Fibroblast of lung (primary cell): ENCODE results near the gene CCDC169. TPM values are rescaled to one million over a fixed set of nuclear protein-coding genes. Genes with fewer than 3 reads are reported as not detected.

Experiments
- DNase-seq, 2 donors: peaks; one replicate each; pipeline versions ENCODE4 v3.0.0 to v3.0.0-alpha.2; 2010; ENCODE audit warnings: low read depth in 2 of 2
- H2AFZ ChIP-seq: 2 replicates; pipeline ENCODE4 v1.5.1; 2012; ENCODE audit warnings: low read length, control low read depth, inconsistent platforms
- H3K27ac ChIP-seq: 2 replicates; pipeline ENCODE4 v1.5.1; 2011; ENCODE audit warnings: low read length, control low read depth; ENCODE audit not compliant: insufficient read depth
- H3K27me3 ChIP-seq: 2 replicates; pipeline ENCODE4 v1.5.1; 2011; ENCODE audit warnings: mild to moderate bottlenecking, low read length; ENCODE audit not compliant: control insufficient read depth, insufficient read depth
- H3K36me3 ChIP-seq: 2 replicates; pipeline ENCODE4 v1.5.1; 2011; ENCODE audit warnings: low read length; ENCODE audit not compliant: control insufficient read depth, insufficient read depth
- H3K4me1 ChIP-seq: 2 replicates; pipeline ENCODE4 v1.5.1; 2011; ENCODE audit warnings: low read length; ENCODE audit not compliant: control insufficient read depth, insufficient read depth; ENCODE audit errors: extremely low read depth
- H3K4me2 ChIP-seq: 2 replicates; pipeline ENCODE4 v1.5.1; 2011; ENCODE audit warnings: low read length, control low read depth; ENCODE audit not compliant: insufficient read depth; ENCODE audit errors: extremely low read depth
- H3K4me3 ChIP-seq, 4 experiments: fragments of 200-600 bp in 1 of 4; sonication (generic) in 1 of 4; replicated peaks in 1 of 4; 2 replicates each; pipeline ENCODE4 v1.5.1; 2011 to 2016; ENCODE audit warnings: low read length in 4 of 4, low read depth in 3 of 4, mild to moderate bottlenecking in 3 of 4, control low read depth in 2 of 4, inconsistent platforms in 1 of 4, mixed read lengths in 1 of 4; ENCODE audit not compliant: insufficient read depth in 1 of 4; ENCODE audit errors: control extremely low read depth in 1 of 4
- H3K79me2 ChIP-seq: 2 replicates; pipeline ENCODE4 v1.5.1; 2012; ENCODE audit warnings: mild to moderate bottlenecking, low read length, inconsistent platforms; ENCODE audit not compliant: control insufficient read depth, insufficient read depth
- H3K9ac ChIP-seq: 2 replicates; pipeline ENCODE4 v1.5.1; 2011; ENCODE audit warnings: mild to moderate bottlenecking, low read length, control low read depth; ENCODE audit not compliant: insufficient read depth
- H3K9me3 ChIP-seq: 2 replicates; pipeline ENCODE4 v1.5.1; 2012; ENCODE audit warnings: low read depth, low read length; ENCODE audit not compliant: control insufficient read depth, insufficient read depth
- H4K20me1 ChIP-seq: 2 replicates; pipeline ENCODE4 v1.5.1; 2011; ENCODE audit warnings: low read length; ENCODE audit not compliant: control insufficient read depth, insufficient read depth; ENCODE audit errors: extremely low read depth
- CTCF ChIP-seq, 2 donors: IDR thresholded peaks in 1 of 2; conservative IDR thresholded peaks in 1 of 2; 1 replicate in 1 of 2; 2 replicates in 1 of 2; pipeline ENCODE4 v1.5.1; 2011 to 2012; ENCODE audit warnings: low read length in 2 of 2, control low read depth in 1 of 2, inconsistent platforms in 1 of 2, low read depth in 1 of 2, mild to moderate bottlenecking in 1 of 2
- EZH2 ChIP-seq: IDR thresholded peaks from 2 replicates; pipeline ENCODE4 v1.5.1; 2012; ENCODE audit warnings: low read length, control low read depth, mild to moderate bottlenecking; ENCODE audit errors: missing control alignments
- polyA minus RNA-seq: library from RNA; depleted of rRNA, polyadenylated mRNA; stranded (reverse); fragments of >200 nt; gene quantifications from 2 replicates; pipeline ENCODE4 v1.2.3, GENCODE V29; 2011; ENCODE audit warnings: low replicate concordance
- polyA plus RNA-seq, 2 donors: library from polyadenylated mRNA; depleted of rRNA in 1 of 2; stranded (reverse) in 1 of 2; unstranded in 1 of 2; fragments of >200 nt; gene quantifications; 2 replicates each; pipeline ENCODE4 v1.2.1, GENCODE V29; 2011 to 2012; ENCODE audit warnings: missing spikeins in 1 of 2
- total RNA-seq: library from RNA; depleted of rRNA; stranded (reverse); fragments of >200 nt; gene quantifications from 2 replicates; pipeline ENCODE4 v1.2.1, GENCODE V29; 2014

The CCDC169 gene
- total RNA-seq (3.3 and 7.1 TPM in 2 replicates), polyA plus RNA-seq (2.9 and 3.5 TPM in 2 replicates), polyA minus RNA-seq (0.15 and 0.24 TPM in 2 replicates)
- 2.6 and 3.1 TPM in 2 replicates for polyA plus RNA-seq (2012)

- H2AFZ ChIP-seq = peak within 1 kb of the TSS; percentile 93
- no peaks in the 10 kb centered on the region for H3K27me3 ChIP-seq
- no peaks in the 10 kb centered on the region for H3K36me3 ChIP-seq
- no peaks in the 10 kb centered on the region for H4K20me1 ChIP-seq
- H3K4me3 ChIP-seq = peak within 1 kb of the TSS; percentile 63 to 83 (median 80)
- H3K9me3 ChIP-seq = no peaks in the 10 kb centered on the region
- DNase-seq = peak; percentile 62 to 67
- no peaks in the 10 kb centered on the region for H3K79me2 ChIP-seq
- peak within 1 kb of the TSS; percentile 81 for H3K27ac ChIP-seq
- peak within 1 kb of the TSS; percentile 66 for H3K9ac ChIP-seq
- peak within 1 kb of the TSS; percentile 74 for H3K4me2 ChIP-seq
- peaks cover 3% of the 10 kb centered on the region for H3K4me1 ChIP-seq
- TF ChIP-seq EZH2 (no peak), CTCF (conservative IDR thresholded peaks at IDR 0.05 in 1 of 2, IDR thresholded peaks at IDR 0.05 in 1 of 2; ENCODE audit: low read depth in 1 of 2, low read length in 2 of 2) (no peak)
These were observed at the start of gene CCDC169 for GRCh38 chr13:36297366-36298338. CCDC169 (minus strand) TSS chr13:36297814; CDS start chr13:36297719, 95 bp downstream.

- H2AFZ ChIP-seq = peak within 1 kb of the TSS; percentile 64
- peak; percentile 95 to 96 for TF ChIP-seq CTCF (conservative IDR thresholded peaks at IDR 0.05 in 1 of 2, IDR thresholded peaks at IDR 0.05 in 1 of 2; ENCODE audit: low read depth in 1 of 2, low read length in 2 of 2)
- no peak for TF ChIP-seq EZH2
- DNase-seq = peak; percentile 83 to 91
- H3K4me1 ChIP-seq = peaks cover 2% of the 10 kb centered on the region
- peak within 1 kb of the TSS; percentile 74 to 97 (median 92) for H3K4me3 ChIP-seq
- H3K27ac ChIP-seq = peak within 1 kb of the TSS; percentile 100
- H3K79me2 ChIP-seq = peaks cover 38% of the 10 kb centered on the region
- H3K9me3 ChIP-seq = no peaks in the 10 kb centered on the region
- H4K20me1 ChIP-seq = no peaks in the 10 kb centered on the region
- H3K36me3 ChIP-seq = no peaks in the 10 kb centered on the region
- H3K27me3 ChIP-seq = no peaks in the 10 kb centered on the region
- peak within 1 kb of the TSS; percentile 98 for H3K9ac ChIP-seq
- H3K4me2 ChIP-seq = peak within 1 kb of the TSS; percentile 99
These were observed 48.8 kb upstream of the CCDC169 start, which contains the start of gene SPART for GRCh38 chr13:36346222-36347083. SPART (minus strand) TSS chr13:36346394; CDS start chr13:36335830, 10,564 bp downstream.
